Retinal pigment epithelial cell (primary cell): ENCODE measurements around the gene KLHL3.

Experiments
- DNase-seq: peaks from one replicate; pipeline ENCODE4 v3.0.0-alpha.2; 2010; ENCODE audit warnings: low read depth
- H3K4me3 ChIP-seq: 2 replicates; pipeline ENCODE4 v1.5.1; 2011; ENCODE audit warnings: mild to moderate bottlenecking, low read length, control low read depth, moderate library complexity
- CTCF ChIP-seq: conservative IDR thresholded peaks from 2 replicates; pipeline ENCODE4 v1.5.1; 2011; ENCODE audit warnings: low read depth, low read length, control low read depth, inconsistent platforms

KLHL3 gene

GRCh38 chr5:137598399-137598798, 137.5 kb downstream of the KLHL3 start:
- TF ChIP-seq CTCF = no peak
- H3K4me3 ChIP-seq = no peak overlapping the region
- no peak for DNase-seq

GRCh38 chr5:137596941-137597340, 138.9 kb downstream of the KLHL3 start:
- no peak for TF ChIP-seq CTCF
- no peak for DNase-seq
- H3K4me3 ChIP-seq = no peak overlapping the region

GRCh38 chr5:137595396-137596079, 140.4 kb downstream of the KLHL3 start:
- no peak for TF ChIP-seq CTCF
- DNase-seq = no peak
- H3K4me3 ChIP-seq = no peak overlapping the region

GRCh38 chr5:137594717-137595116, 141.2 kb downstream of the KLHL3 start:
- TF ChIP-seq CTCF = no peak

GRCh38 chr5:137592317-137592716, 143.6 kb downstream of the KLHL3 start:
- DNase-seq = no peak
- TF ChIP-seq CTCF = no peak
- H3K4me3 ChIP-seq = no peak overlapping the region

More at GRCh38 chr5:137594717-137595116, 141.2 kb downstream of the KLHL3 start:
- H3K4me3 ChIP-seq = no peak overlapping the region
- no peak for DNase-seq

GRCh38 chr5:137589185-137589584, 146.7 kb downstream of the KLHL3 start:
- no peak for DNase-seq
- no peak overlapping the region for H3K4me3 ChIP-seq
- TF ChIP-seq CTCF = no peak

GRCh38 chr5:137587919-137588318, 148.0 kb downstream of the KLHL3 start:
- no peak for TF ChIP-seq CTCF

More at GRCh38 chr5:137587919-137588318, 148.0 kb downstream of the KLHL3 start:
- DNase-seq = no peak
- H3K4me3 ChIP-seq = no peak overlapping the region
